Measurements from ENCODE around the gene UBE2F. TPM values are rescaled to one million over a fixed set of nuclear protein-coding genes. Genes with fewer than 3 reads are reported as not detected.

The UBE2F gene
- total RNA-seq, 2 donors from 2014 or later: 58.3 to 59.2 TPM

GRCh38 chr2:237931205-237931721 is 35.6 kb upstream of the UBE2F start:
- no peak for TF ChIP-seq CTCF (conservative IDR thresholded peaks at IDR 0.05)
- no peak overlapping the region for H3K27ac ChIP-seq (ENCODE audit: low read depth, low read length)
- no peak overlapping the region for H3K4me3 ChIP-seq (ENCODE audit: low read length)
- H3K27me3 ChIP-seq (ENCODE audit: control insufficient read depth, insufficient read depth, low read length, poor library complexity, severe bottlenecking): no peaks in the 10 kb centered on the region
- H3K9me3 ChIP-seq (ENCODE audit: control insufficient read depth, low read length): no peaks in the 10 kb centered on the region
- Mint-ChIP-seq H3K36me3 (ENCODE audit: low read depth) (no peaks in the 10 kb centered on the region), H3K27ac (no peak overlapping the region), H3K9me3 (peaks cover 6% of the 10 kb centered on the region), H3K4me3 (no peak overlapping the region), H3K4me1 (no peaks in the 10 kb centered on the region), H3K27me3 (ENCODE audit: insufficient read depth) (peaks cover 3% of the 10 kb centered on the region)
- no peaks in the 10 kb centered on the region for H3K36me3 ChIP-seq (ENCODE audit: control insufficient read depth, insufficient read depth, low read length)
- no peak for DNase-seq
- H3K4me1 ChIP-seq (ENCODE audit: control insufficient read depth, insufficient read depth, low read length): no peaks in the 10 kb centered on the region
- no peak overlapping the region for H3K9ac ChIP-seq (ENCODE audit: extremely low read depth, low read length, poor library complexity, severe bottlenecking)
- WGBS, 2 experiments (ENCODE audit: insufficient coverage in 1 of 2, insufficient read length in 1 of 2): 90 to 92% methylated on average over 8 to 9 of the region's 9 CpGs

DNA sequence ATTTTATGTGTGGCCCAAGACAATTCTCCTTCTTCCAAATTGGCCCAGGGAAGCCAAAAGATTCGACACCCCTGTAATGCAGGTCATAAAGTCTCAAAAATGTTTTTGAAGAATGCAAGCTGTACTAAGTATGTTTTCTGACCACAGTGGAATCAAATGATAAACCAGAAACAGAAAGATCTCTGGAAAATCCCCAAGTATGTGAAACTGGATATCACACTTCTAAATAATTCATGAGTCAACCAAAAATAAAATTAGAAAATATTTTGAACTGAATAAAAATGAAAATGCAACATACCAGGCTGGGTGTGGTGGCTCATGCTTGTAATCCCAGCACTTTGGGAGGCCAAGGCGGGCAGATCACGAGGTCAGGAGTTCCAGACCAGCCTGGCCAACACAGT is 34.1 kb upstream of the UBE2F start:
- Mint-ChIP-seq H3K27me3 (ENCODE audit: insufficient read depth) (no peaks in the 10 kb centered on the region), H3K27ac (no peak overlapping the region), H3K36me3 (ENCODE audit: low read depth) (no peaks in the 10 kb centered on the region), H3K4me3 (no peak overlapping the region), H3K9me3 (peaks cover 6% of the 10 kb centered on the region), H3K4me1 (no peaks in the 10 kb centered on the region)
- DNase-seq: no peak
- H3K36me3 ChIP-seq (ENCODE audit: control insufficient read depth, insufficient read depth, low read length): no peaks in the 10 kb centered on the region
- no peak overlapping the region for H3K27ac ChIP-seq (ENCODE audit: low read depth, low read length)
- no peak overlapping the region for H3K4me3 ChIP-seq (ENCODE audit: low read length)
- 84% methylated on average over 3 of the region's 3 CpGs; no CpG with 5 or more reads in 1 of the 2 experiments for WGBS, 2 experiments (ENCODE audit: insufficient coverage in 1 of 2, insufficient read length in 1 of 2)
- no peaks in the 10 kb centered on the region for H3K9me3 ChIP-seq (ENCODE audit: control insufficient read depth, low read length)
- H3K27me3 ChIP-seq (ENCODE audit: control insufficient read depth, insufficient read depth, low read length, poor library complexity, severe bottlenecking): no peaks in the 10 kb centered on the region
- no peaks in the 10 kb centered on the region for H3K4me1 ChIP-seq (ENCODE audit: control insufficient read depth, insufficient read depth, low read length)
- no peak for TF ChIP-seq CTCF (conservative IDR thresholded peaks at IDR 0.05)
- no peak overlapping the region for H3K9ac ChIP-seq (ENCODE audit: extremely low read depth, low read length, poor library complexity, severe bottlenecking)

- Histone ChIP-seq H3K36me3 (ENCODE audit: control insufficient read depth, insufficient read depth, low read length) (no peaks in the 10 kb centered on the region), H3K4me3 (ENCODE audit: low read length) (no peak overlapping the region), H3K9me3 (ENCODE audit: control insufficient read depth, low read length) (no peaks in the 10 kb centered on the region), H3K27me3 (ENCODE audit: control insufficient read depth, insufficient read depth, low read length, poor library complexity, severe bottlenecking) (no peaks in the 10 kb centered on the region), H3K4me1 (ENCODE audit: control insufficient read depth, insufficient read depth, low read length) (no peaks in the 10 kb centered on the region), H3K9ac (ENCODE audit: extremely low read depth, low read length, poor library complexity, severe bottlenecking) (no peak overlapping the region), H3K27ac (ENCODE audit: low read depth, low read length) (no peak overlapping the region)
- Mint-ChIP-seq H3K27me3 (ENCODE audit: insufficient read depth) (no peaks in the 10 kb centered on the region), H3K27ac (no peak overlapping the region), H3K9me3 (peaks cover 6% of the 10 kb centered on the region), H3K4me1 (no peaks in the 10 kb centered on the region), H3K36me3 (ENCODE audit: low read depth) (no peaks in the 10 kb centered on the region), H3K4me3 (no peak overlapping the region)
- DNase-seq: no peak
- TF ChIP-seq CTCF (conservative IDR thresholded peaks at IDR 0.05): no peak
- WGBS, 2 experiments (ENCODE audit: insufficient coverage in 1 of 2, insufficient read length in 1 of 2): 87 to 98% methylated on average over 5 of the region's 5 CpGs
These were observed 32.6 kb upstream of the UBE2F start for GRCh38 chr2:237934186-237934585.
